ENCODE results near the gene DESI1.

DNA sequence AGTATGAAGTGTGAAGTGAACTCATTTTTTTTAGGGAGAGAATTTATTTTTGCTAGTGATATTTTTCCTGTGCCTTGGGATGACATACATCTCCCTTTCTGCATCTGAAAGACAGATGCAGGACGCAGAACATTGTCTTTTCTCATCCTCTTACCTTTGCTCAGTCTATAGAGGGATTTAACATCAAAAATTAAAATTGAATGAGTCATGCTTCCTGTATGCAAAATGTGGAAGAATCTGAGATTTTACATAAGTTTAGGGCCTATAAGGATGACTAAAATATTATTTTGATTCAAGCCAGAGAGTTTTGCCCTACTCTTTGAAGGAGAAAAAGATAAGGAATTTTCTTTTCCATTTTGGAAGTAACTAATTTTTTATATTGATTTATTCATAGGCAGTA is 27.6 kb upstream of the DESI1 start:
- TF ChIP-seq, protein P1, sequence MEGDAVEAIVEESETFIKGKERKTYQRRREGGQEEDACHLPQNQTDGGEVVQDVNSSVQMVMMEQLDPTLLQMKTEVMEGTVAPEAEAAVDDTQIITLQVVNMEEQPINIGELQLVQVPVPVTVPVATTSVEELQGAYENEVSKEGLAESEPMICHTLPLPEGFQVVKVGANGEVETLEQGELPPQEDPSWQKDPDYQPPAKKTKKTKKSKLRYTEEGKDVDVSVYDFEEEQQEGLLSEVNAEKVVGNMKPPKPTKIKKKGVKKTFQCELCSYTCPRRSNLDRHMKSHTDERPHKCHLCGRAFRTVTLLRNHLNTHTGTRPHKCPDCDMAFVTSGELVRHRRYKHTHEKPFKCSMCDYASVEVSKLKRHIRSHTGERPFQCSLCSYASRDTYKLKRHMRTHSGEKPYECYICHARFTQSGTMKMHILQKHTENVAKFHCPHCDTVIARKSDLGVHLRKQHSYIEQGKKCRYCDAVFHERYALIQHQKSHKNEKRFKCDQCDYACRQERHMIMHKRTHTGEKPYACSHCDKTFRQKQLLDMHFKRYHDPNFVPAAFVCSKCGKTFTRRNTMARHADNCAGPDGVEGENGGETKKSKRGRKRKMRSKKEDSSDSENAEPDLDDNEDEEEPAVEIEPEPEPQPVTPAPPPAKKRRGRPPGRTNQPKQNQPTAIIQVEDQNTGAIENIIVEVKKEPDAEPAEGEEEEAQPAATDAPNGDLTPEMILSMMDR (IDR thresholded peaks at IDR 0.05; ENCODE audit: low read length) = no peak
- TF ChIP-seq EZH2 (IDR thresholded peaks at IDR 0.05; ENCODE audit: borderline replicate concordance, low read length) = no peak
